Measurements from ENCODE around the gene ZDHHC5. TPM values are rescaled to one million over a fixed set of nuclear protein-coding genes. Genes with fewer than 3 reads are reported as not detected.
"Not testable (repeated sequence)": the region's sequence is repeated elsewhere in the genome, so short reads cannot be mapped to it uniquely, and the experiment has no call there.

The ZDHHC5 gene
- total and polyA plus RNA-seq, 4 donors, result 22.5 to 34.3 (median 27.3) TPM

- peaks cover 54% of the 10 kb centered on the region for H3K4me1 ChIP-seq (ENCODE audit: control insufficient read depth, insufficient read depth, low read length)
- peak overlapping the region; percentile 52 for H3K4me3 ChIP-seq (ENCODE audit: low read depth, low read length)
- 0% methylated on average over 17 of the region's 23 CpGs for WGBS (ENCODE audit: insufficient coverage)
- DNase-seq (ENCODE audit: low read depth in 4 of 6, low spot score in 6 of 6), result peak in 2 of 6 donors; percentile 72 to 88
- H3K27ac ChIP-seq (ENCODE audit: low read depth, low read length), result peak overlapping the region; percentile 47
- no peaks in the 10 kb centered on the region for H3K9me3 ChIP-seq (ENCODE audit: control insufficient read depth, insufficient read depth, low read length)
- peaks cover 37% of the 10 kb centered on the region for H3K27me3 ChIP-seq (ENCODE audit: control insufficient read depth, insufficient read depth, low read length)
- H3K36me3 ChIP-seq (ENCODE audit: control insufficient read depth, insufficient read depth, low read length), result no peaks in the 10 kb centered on the region
Observed at GRCh38 chr11:57648801-57649735, 18.8 kb upstream of the ZDHHC5 start.

- H3K4me1 ChIP-seq (ENCODE audit: control insufficient read depth, insufficient read depth, low read length), result peaks cover 47% of the 10 kb centered on the region
- WGBS (ENCODE audit: insufficient coverage), result 4% methylated on average over 8 of the region's 15 CpGs
- H3K27me3 ChIP-seq (ENCODE audit: control insufficient read depth, insufficient read depth, low read length), result peaks cover 37% of the 10 kb centered on the region
- peak in 3 of 6 donors; percentile 74 to 96 (median 93) for DNase-seq (ENCODE audit: low read depth in 4 of 6, low spot score in 6 of 6)
- H3K4me3 ChIP-seq (ENCODE audit: low read depth, low read length), result peak within 1 kb of the TSS; percentile 52
- no peaks in the 10 kb centered on the region for H3K9me3 ChIP-seq (ENCODE audit: control insufficient read depth, insufficient read depth, low read length)
- H3K36me3 ChIP-seq (ENCODE audit: control insufficient read depth, insufficient read depth, low read length), result no peaks in the 10 kb centered on the region
- peak within 1 kb of the TSS; percentile 47 for H3K27ac ChIP-seq (ENCODE audit: low read depth, low read length)
Observed at GRCh38 chr11:57649826-57650738, 17.8 kb upstream of the ZDHHC5 start, which contains the start of gene YPEL4. Gene YPEL4 (minus strand): TSS chr11:57649912. CDS start chr11:57647107, 2,805 bp downstream.

GRCh38 chr11:57650739-57651090, 17.2 kb upstream of the ZDHHC5 start:
- Histone ChIP-seq H3K27me3 (ENCODE audit: control insufficient read depth, insufficient read depth, low read length) (peaks cover 37% of the 10 kb centered on the region), H3K4me1 (ENCODE audit: control insufficient read depth, insufficient read depth, low read length) (peaks cover 43% of the 10 kb centered on the region), H3K36me3 (ENCODE audit: control insufficient read depth, insufficient read depth, low read length) (no peaks in the 10 kb centered on the region), H3K4me3 (ENCODE audit: low read depth, low read length) (no peak overlapping the region), H3K27ac (ENCODE audit: low read depth, low read length) (no peak overlapping the region), H3K9me3 (ENCODE audit: control insufficient read depth, insufficient read depth, low read length) (no peaks in the 10 kb centered on the region)
- 94% methylated on average over 3 of the region's 5 CpGs for WGBS (ENCODE audit: insufficient coverage)
- DNase-seq (ENCODE audit: low read depth in 4 of 6, low spot score in 6 of 6), result no peak

DNA sequence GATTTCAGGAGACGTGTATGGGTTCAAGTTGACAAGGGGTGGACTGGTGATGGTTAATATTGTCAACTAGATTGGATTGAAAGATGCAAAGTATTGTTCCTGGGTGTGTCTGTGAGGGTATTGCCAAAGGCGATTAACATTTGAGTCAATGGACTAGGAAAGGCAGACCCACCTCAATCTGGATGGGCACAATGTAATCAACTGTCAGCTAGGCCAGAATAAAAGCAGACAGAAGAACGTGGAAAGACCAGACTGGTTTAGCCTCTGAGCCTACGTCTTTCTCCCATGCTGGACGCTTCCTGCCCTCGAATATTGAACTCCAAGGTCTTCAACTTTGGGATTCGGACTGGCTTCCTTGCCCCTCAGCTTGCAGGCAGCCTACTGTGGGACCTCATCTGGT, 16.5 kb upstream of the ZDHHC5 start:
- DNase-seq (ENCODE audit: low read depth in 4 of 6, low spot score in 6 of 6), result no peak
- Histone ChIP-seq H3K27me3 (ENCODE audit: control insufficient read depth, insufficient read depth, low read length) (peaks cover 34% of the 10 kb centered on the region), H3K9me3 (ENCODE audit: control insufficient read depth, insufficient read depth, low read length) (no peaks in the 10 kb centered on the region), H3K4me3 (ENCODE audit: low read depth, low read length) (no peak overlapping the region), H3K27ac (ENCODE audit: low read depth, low read length) (no peak overlapping the region), H3K4me1 (ENCODE audit: control insufficient read depth, insufficient read depth, low read length) (peaks cover 36% of the 10 kb centered on the region), H3K36me3 (ENCODE audit: control insufficient read depth, insufficient read depth, low read length) (no peaks in the 10 kb centered on the region)
- 78% methylated on average over 7 of the region's 7 CpGs for WGBS (ENCODE audit: insufficient coverage)

DNA sequence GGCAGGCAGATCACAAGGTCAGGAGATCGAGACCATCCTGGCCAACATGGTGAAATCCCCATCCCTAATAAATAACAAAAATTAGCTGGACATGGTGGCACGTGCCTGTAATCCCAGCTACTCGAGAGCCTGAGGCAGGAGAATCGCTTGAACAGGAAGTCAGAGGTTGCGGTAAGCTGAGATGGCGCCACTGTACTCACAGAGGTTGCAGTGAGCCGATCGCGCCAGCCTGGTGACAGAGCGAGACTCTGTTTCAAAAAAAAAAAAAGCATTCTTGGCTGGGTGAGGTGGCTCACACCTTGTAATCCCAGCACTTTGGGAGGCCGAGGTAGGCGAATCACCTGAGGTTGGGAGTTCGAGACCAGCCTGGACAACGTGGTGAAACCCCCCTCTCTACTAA, 15.7 kb upstream of the ZDHHC5 start:
- not testable (repeated sequence) for H3K9me3 ChIP-seq (ENCODE audit: control insufficient read depth, insufficient read depth, low read length); H3K4me3 ChIP-seq (ENCODE audit: low read depth, low read length); H3K27ac ChIP-seq (ENCODE audit: low read depth, low read length); DNase-seq (ENCODE audit: low read depth in 4 of 6, low spot score in 6 of 6); H3K36me3 ChIP-seq (ENCODE audit: control insufficient read depth, insufficient read depth, low read length)
- 83% methylated on average over 12 of the region's 14 CpGs for WGBS (ENCODE audit: insufficient coverage)
- H3K27me3 ChIP-seq (ENCODE audit: control insufficient read depth, insufficient read depth, low read length), result peaks cover 27% of the 10 kb centered on the region
- H3K4me1 ChIP-seq (ENCODE audit: control insufficient read depth, insufficient read depth, low read length), result peaks cover 33% of the 10 kb centered on the region

DNA sequence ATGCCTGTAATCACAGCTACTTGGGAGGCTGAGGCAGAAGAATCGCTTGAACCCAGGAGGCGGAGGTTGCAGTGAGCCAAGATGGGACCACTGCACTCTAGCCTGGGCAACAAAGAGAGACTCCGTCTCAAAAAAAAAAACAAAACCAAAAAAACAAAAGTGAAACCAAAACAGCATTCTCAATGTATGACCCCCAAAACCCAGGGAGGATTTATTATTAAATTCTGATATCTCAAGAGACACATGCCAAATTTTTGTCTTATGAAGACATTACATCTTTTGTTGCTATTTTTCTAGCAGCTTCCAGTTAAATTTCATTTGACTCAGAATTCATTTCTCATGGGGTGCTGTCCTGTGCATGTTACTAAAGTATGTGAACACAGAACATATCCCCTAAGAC, 15.3 kb upstream of the ZDHHC5 start:
- H3K36me3 ChIP-seq (ENCODE audit: control insufficient read depth, insufficient read depth, low read length), result no peaks in the 10 kb centered on the region
- H3K4me3 ChIP-seq (ENCODE audit: low read depth, low read length), result no peak overlapping the region
- H3K4me1 ChIP-seq (ENCODE audit: control insufficient read depth, insufficient read depth, low read length), result peaks cover 31% of the 10 kb centered on the region
- H3K27me3 ChIP-seq (ENCODE audit: control insufficient read depth, insufficient read depth, low read length), result peaks cover 22% of the 10 kb centered on the region
- WGBS (ENCODE audit: insufficient coverage), result 94% methylated on average over 2 of the region's 3 CpGs
- DNase-seq (ENCODE audit: low read depth in 4 of 6, low spot score in 6 of 6), result no peak
- no peak overlapping the region for H3K27ac ChIP-seq (ENCODE audit: low read depth, low read length)
- no peaks in the 10 kb centered on the region for H3K9me3 ChIP-seq (ENCODE audit: control insufficient read depth, insufficient read depth, low read length)

DNA sequence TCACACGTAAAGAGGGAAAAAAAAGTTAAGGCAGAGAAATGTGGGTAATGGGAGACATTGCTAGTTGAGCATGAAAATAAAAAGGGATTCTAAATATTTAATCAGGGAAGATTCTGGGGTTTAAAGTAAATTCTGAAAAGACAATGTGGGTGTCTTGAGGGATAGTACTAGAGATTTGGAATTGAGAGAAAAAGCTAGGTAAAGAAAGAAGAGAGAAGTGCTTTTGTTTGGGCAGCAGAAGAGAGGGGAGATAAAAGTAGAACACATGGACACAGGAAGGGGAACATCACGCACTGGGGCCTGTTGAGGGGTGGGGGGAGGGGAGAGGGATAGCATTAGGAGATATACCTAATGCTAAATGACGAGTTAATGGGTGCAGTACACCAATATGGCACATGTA, 14.8 kb upstream of the ZDHHC5 start:
- Histone ChIP-seq H3K27me3 (ENCODE audit: control insufficient read depth, insufficient read depth, low read length) (peaks cover 18% of the 10 kb centered on the region), H3K9me3 (ENCODE audit: control insufficient read depth, insufficient read depth, low read length) (no peaks in the 10 kb centered on the region), H3K36me3 (ENCODE audit: control insufficient read depth, insufficient read depth, low read length) (no peaks in the 10 kb centered on the region), H3K4me1 (ENCODE audit: control insufficient read depth, insufficient read depth, low read length) (peaks cover 26% of the 10 kb centered on the region), H3K27ac (ENCODE audit: low read depth, low read length) (no peak overlapping the region), H3K4me3 (ENCODE audit: low read depth, low read length) (no peak overlapping the region)
- DNase-seq (ENCODE audit: low read depth in 4 of 6, low spot score in 6 of 6), result no peak
- WGBS (ENCODE audit: insufficient coverage), result 67% methylated on average over 1 of the region's 3 CpGs

DNA sequence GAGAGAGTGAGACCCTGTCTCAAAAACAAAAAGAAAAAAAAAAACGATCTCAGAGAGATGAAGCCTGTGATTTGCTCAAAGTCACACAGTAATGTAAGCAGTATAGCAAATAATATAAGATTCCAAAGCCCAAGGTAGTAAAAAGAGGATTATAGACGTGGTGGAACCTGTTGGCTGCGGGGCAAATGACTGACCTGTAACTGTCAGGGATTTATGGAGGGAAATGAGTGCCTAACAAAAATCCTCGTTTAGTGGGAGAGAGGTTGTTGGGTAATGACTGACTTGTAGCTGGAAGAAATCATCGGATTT, 11.1 kb upstream of the ZDHHC5 start:
- DNase-seq (ENCODE audit: low read depth in 4 of 6, low spot score in 6 of 6), result no peak
- Histone ChIP-seq H3K36me3 (ENCODE audit: control insufficient read depth, insufficient read depth, low read length) (peaks cover 20% of the 10 kb centered on the region), H3K4me1 (ENCODE audit: control insufficient read depth, insufficient read depth, low read length) (peaks cover 11% of the 10 kb centered on the region), H3K27me3 (ENCODE audit: control insufficient read depth, insufficient read depth, low read length) (no peaks in the 10 kb centered on the region), H3K27ac (ENCODE audit: low read depth, low read length) (peak overlapping the region; percentile 96), H3K9me3 (ENCODE audit: control insufficient read depth, insufficient read depth, low read length) (no peaks in the 10 kb centered on the region), H3K4me3 (ENCODE audit: low read depth, low read length) (peak overlapping the region; percentile 92)
- WGBS (ENCODE audit: insufficient coverage), result 10% methylated on average over 2 of the region's 5 CpGs

GRCh38 chr11:57657194-57658022, 10.5 kb upstream of the ZDHHC5 start, which contains the start of gene CLP1:
Gene CLP1 (plus strand): TSS chr11:57657762. CDS start chr11:57659477, 1,715 bp downstream.
- under 1% methylated on average over 45 of the region's 45 CpGs for WGBS (ENCODE audit: insufficient coverage)
- Histone ChIP-seq H3K4me3 (ENCODE audit: low read depth, low read length) (peak within 1 kb of the TSS; percentile 92), H3K4me1 (ENCODE audit: control insufficient read depth, insufficient read depth, low read length) (peaks cover 11% of the 10 kb centered on the region), H3K9me3 (ENCODE audit: control insufficient read depth, insufficient read depth, low read length) (no peaks in the 10 kb centered on the region), H3K36me3 (ENCODE audit: control insufficient read depth, insufficient read depth, low read length) (peaks cover 20% of the 10 kb centered on the region), H3K27ac (ENCODE audit: low read depth, low read length) (peak within 1 kb of the TSS; percentile 96), H3K27me3 (ENCODE audit: control insufficient read depth, insufficient read depth, low read length) (no peaks in the 10 kb centered on the region)
- DNase-seq (ENCODE audit: low read depth in 4 of 6, low spot score in 6 of 6), result peak; percentile 96 to 100 (median 100)

Measured in spinal cord (tissue), 10 donors.